HepG2 (cell line): ENCODE results near the gene ZNF428. TPM values are rescaled to one million over a fixed set of nuclear protein-coding genes. Genes with fewer than 3 reads are reported as not detected.
A peak's percentile ranks its signal among the peaks of the same experiment; 100 is the strongest.

ENCODE experiments used
- GRHL1 ChIP-seq: sonication (generic); formaldehyde crosslinking; conservative IDR thresholded peaks from 2 replicates; pipeline ENCODE4 v1.8.0; 2022; ENCODE audit warnings: missing genetic modification reagents
- JUND ChIP-seq: sonication (generic); formaldehyde crosslinking; IDR thresholded peaks from 2 replicates; pipeline ENCODE4 v1.8.0; 2022; ENCODE audit warnings: mild to moderate bottlenecking, missing genetic modification reagents
- KAT8 ChIP-seq: IDR thresholded peaks from 2 replicates; pipeline ENCODE4 v1.6.1; 2016; ENCODE audit warnings: missing genetic modification reagents, missing compliant biosample characterization
- MTA3 ChIP-seq: sonication (generic); formaldehyde crosslinking; IDR thresholded peaks from 2 replicates; pipeline ENCODE4 v1.4.0; 2020; ENCODE audit warnings: missing genetic modification reagents
- PREB ChIP-seq: sonication (generic); formaldehyde crosslinking; IDR thresholded peaks from 2 replicates; pipeline ENCODE4 v1.4.0; 2020; ENCODE audit warnings: missing genetic modification reagents
- RNF2 ChIP-seq: fragments of 450-650 bp; conservative IDR thresholded peaks from 2 replicates; pipeline ENCODE4 v1.6.1; 2016; ENCODE audit warnings: low read depth
- RXRA ChIP-seq: sonication (generic); formaldehyde crosslinking; IDR thresholded peaks from 2 replicates; pipeline ENCODE4 v1.5.1; 2020; ENCODE audit warnings: missing genetic modification reagents
- SAFB2 ChIP-seq: sonication (generic); formaldehyde crosslinking; IDR thresholded peaks from 2 replicates; pipeline ENCODE4 v1.5.1; 2020; ENCODE audit warnings: missing genetic modification reagents, low read depth, mild to moderate bottlenecking, borderline replicate concordance
- SMYD3 ChIP-seq: sonication (generic); formaldehyde crosslinking; IDR thresholded peaks from 2 replicates; pipeline ENCODE4 v1.8.1; 2023; ENCODE audit warnings: mild to moderate bottlenecking, missing genetic modification reagents
- SP140L ChIP-seq: sonication (generic); formaldehyde crosslinking; IDR thresholded peaks from 2 replicates; pipeline ENCODE4 v1.4.0; 2020; ENCODE audit warnings: missing genetic modification reagents, borderline replicate concordance
- ZBTB3 ChIP-seq: sonication (generic); formaldehyde crosslinking; IDR thresholded peaks from 2 replicates; pipeline ENCODE4 v1.4.0; 2020; ENCODE audit warnings: low read depth, mild to moderate bottlenecking, moderate library complexity, missing genetic modification reagents, borderline replicate concordance
- ZNF121 ChIP-seq: sonication (generic); formaldehyde crosslinking; IDR thresholded peaks from 2 replicates; pipeline ENCODE4 v1.5.0; 2020; ENCODE audit warnings: mild to moderate bottlenecking, missing genetic modification reagents
- ZNF17 ChIP-seq: sonication (generic); formaldehyde crosslinking; IDR thresholded peaks from 2 replicates; pipeline ENCODE4 v1.5.0; 2020; ENCODE audit warnings: mild to moderate bottlenecking, missing genetic modification reagents
- ZNF264 ChIP-seq: sonication (generic); formaldehyde crosslinking; IDR thresholded peaks from 2 replicates; pipeline ENCODE4 v1.4.0; 2020; ENCODE audit warnings: missing genetic modification reagents
- ZNF547 ChIP-seq: sonication (generic); formaldehyde crosslinking; IDR thresholded peaks from 2 replicates; pipeline ENCODE4 v1.5.1; 2020; ENCODE audit warnings: mild to moderate bottlenecking, missing genetic modification reagents
- ZNF619 ChIP-seq: sonication (generic); formaldehyde crosslinking; IDR thresholded peaks from 2 replicates; pipeline ENCODE4 v1.4.0; 2020; ENCODE audit warnings: mild to moderate bottlenecking, missing genetic modification reagents
- ZNF790 ChIP-seq: sonication (generic); formaldehyde crosslinking; IDR thresholded peaks from 2 replicates; pipeline ENCODE4 v1.8.0; 2022; ENCODE audit warnings: missing genetic modification reagents, mild to moderate bottlenecking, borderline replicate concordance
- ZSCAN9 ChIP-seq: IDR thresholded peaks from 2 replicates; pipeline ENCODE4 v1.6.1; 2016; ENCODE audit warnings: borderline replicate concordance
- polyA plus RNA-seq, 8 experiments: library from polyadenylated mRNA; depleted of rRNA in 3 of 8; stranded (reverse) in 7 of 8; unstranded in 1 of 8; fragments of >200 nt; fragmentation: Illumina TruSeq in 4 of 8; extraction: Trizol in 4 of 8; gene quantifications; 2 replicates each; pipeline versions ENCODE4 v1.2.1 to v1.2.3, GENCODE V29; 2011 to 2016; ENCODE audit warnings: low read depth in 4 of 8, missing spikeins in 1 of 8, mixed read lengths in 1 of 8; ENCODE audit not compliant: insufficient read depth in 1 of 8
- total RNA-seq, 5 experiments: library from RNA; depleted of rRNA; stranded (reverse); fragments of >200 nt; fragmentation: Illumina TruSeq; extraction: Trizol; gene quantifications; 2 replicates each; pipeline ENCODE4 v1.2.3, GENCODE V29; 2016; ENCODE audit warnings: low read depth in 1 of 5
- TF ChIP-seq, protein P1 (sequence below): sonication (generic); formaldehyde crosslinking; IDR thresholded peaks from 2 replicates; pipeline ENCODE4 v1.5.1; 2020; ENCODE audit warnings: missing genetic modification reagents, mild to moderate bottlenecking, borderline replicate concordance
- TF ChIP-seq, protein P2 (sequence below): sonication (generic); formaldehyde crosslinking; IDR thresholded peaks from 2 replicates; pipeline ENCODE4 v1.8.0; 2022; ENCODE audit warnings: mild to moderate bottlenecking, missing genetic modification reagents, borderline replicate concordance
- TF ChIP-seq, protein P3 (sequence below): IDR thresholded peaks from 2 replicates; pipeline ENCODE4 v1.6.1; 2016; ENCODE audit warnings: missing genetic modification reagents, missing compliant biosample characterization

The ZNF428 gene
- total and polyA plus RNA-seq, 2 of the 13 experiments (the other 11 are each of a cell fraction or from before 2014, with no cell fraction given) = 10.4 to 26.9 TPM

GRCh38 chr19:43651758-43652545 lies 32.5 kb upstream of the ZNF428 start (continued):
- TF ChIP-seq, protein P1, sequence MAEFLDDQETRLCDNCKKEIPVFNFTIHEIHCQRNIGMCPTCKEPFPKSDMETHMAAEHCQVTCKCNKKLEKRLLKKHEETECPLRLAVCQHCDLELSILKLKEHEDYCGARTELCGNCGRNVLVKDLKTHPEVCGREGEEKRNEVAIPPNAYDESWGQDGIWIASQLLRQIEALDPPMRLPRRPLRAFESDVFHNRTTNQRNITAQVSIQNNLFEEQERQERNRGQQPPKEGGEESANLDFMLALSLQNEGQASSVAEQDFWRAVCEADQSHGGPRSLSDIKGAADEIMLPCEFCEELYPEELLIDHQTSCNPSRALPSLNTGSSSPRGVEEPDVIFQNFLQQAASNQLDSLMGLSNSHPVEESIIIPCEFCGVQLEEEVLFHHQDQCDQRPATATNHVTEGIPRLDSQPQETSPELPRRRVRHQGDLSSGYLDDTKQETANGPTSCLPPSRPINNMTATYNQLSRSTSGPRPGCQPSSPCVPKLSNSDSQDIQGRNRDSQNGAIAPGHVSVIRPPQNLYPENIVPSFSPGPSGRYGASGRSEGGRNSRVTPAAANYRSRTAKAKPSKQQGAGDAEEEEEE = no peak
- TF ChIP-seq ZNF17 (CRISPR knock-in tag) (no peak), RNF2 (no peak), MTA3 (CRISPR knock-in tag) (no peak), ZNF264 (no peak), ZNF547 (CRISPR knock-in tag) (no peak), PREB (CRISPR knock-in tag) (no peak), JUND (CRISPR knock-in tag) (no peak), SP140L (CRISPR knock-in tag) (no peak), ZNF121 (CRISPR knock-in tag) (peak; percentile 90), SAFB2 (CRISPR knock-in tag) (no peak), GRHL1 (CRISPR knock-in tag) (no peak), ZNF790 (no peak), ZBTB3 (CRISPR knock-in tag) (no peak), ZNF619 (CRISPR knock-in tag) (no peak; the same call in 1 of the 2 replicates), SMYD3 (no peak), KAT8 (CRISPR knock-in tag) (peak; percentile 56; the same call in 1 of the 2 replicates), RXRA (CRISPR knock-in tag) (peak; percentile 45; the same call in 1 of the 2 replicates), ZSCAN9 (CRISPR knock-in tag) (no peak)
- TF ChIP-seq, protein P2, sequence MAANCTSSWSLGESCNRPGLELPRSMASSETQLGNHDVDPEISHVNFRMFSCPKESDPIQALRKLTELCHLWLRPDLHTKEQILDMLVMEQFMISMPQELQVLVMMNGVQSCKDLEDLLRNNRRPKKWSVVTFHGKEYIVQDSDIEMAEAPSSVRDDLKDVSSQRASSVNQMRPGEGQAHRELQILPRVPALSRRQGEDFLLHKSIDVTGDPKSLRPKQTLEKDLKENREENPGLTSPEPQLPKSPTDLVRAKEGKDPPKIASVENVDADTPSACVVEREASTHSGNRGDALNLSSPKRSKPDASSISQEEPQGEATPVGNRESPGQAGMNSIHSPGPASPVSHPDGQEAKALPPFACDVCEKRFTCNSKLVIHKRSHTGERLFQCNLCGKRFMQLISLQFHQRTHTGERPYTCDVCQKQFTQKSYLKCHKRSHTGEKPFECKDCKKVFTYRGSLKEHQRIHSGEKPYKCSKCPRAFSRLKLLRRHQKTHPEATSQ (CRISPR knock-in tag) = no peak
- TF ChIP-seq, protein P3, sequence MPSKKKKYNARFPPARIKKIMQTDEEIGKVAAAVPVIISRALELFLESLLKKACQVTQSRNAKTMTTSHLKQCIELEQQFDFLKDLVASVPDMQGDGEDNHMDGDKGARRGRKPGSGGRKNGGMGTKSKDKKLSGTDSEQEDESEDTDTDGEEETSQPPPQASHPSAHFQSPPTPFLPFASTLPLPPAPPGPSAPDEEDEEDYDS (CRISPR knock-in tag) = no peak
